Iris pigment epithelial cell (primary cell): ENCODE measurements around the gene CRYBG1.

Experiments
- DNase-seq: peaks from one replicate; pipeline ENCODE4 v3.0.0-alpha.2; 2011; ENCODE audit warnings: low read depth

Gene CRYBG1

DNA sequence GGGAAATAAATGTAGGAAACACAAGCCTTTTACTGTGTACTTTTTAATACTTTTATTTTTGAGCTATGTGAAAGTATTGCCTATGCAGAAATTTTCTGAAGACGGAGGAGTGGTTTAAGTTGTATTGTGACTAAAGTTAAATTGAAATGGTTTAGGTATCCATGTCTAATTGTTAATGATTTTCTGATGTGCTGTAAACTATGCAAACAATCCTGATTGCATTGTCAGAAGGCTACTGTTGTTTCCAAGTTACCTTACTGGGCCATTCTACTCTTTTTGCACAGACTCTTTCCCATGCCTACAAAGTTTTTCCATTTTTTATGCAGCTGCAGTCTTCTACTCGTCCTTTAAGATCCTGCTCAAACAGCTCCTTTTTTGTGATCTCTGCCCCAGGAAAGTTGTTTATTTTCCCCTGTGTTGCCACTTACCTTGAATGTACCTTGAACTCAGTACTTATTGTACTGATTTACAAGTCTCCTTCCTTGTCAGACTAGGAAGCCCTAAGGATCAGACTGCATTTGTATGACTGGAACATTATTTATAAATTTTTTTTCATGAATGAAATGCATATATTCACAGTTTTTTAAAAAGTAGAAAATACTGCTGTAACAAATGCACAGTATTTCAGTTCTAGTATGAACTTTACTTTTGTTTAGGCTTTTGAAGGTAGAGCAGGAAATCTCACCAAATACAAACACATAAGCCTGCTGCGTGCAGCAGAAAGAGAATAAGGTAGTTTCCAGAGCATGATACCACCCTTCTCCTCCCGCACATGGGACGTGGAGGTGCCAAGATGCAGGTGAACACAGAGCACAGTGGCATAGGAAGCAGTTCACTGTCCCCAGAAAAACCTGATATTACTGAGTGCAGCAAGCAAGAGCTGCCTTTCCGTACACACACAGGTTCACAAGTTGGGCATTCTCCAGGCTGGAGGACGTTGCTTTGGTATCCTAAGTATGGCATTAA lies 97.8 kb downstream of the CRYBG1 start:
- no peak for DNase-seq

DNA sequence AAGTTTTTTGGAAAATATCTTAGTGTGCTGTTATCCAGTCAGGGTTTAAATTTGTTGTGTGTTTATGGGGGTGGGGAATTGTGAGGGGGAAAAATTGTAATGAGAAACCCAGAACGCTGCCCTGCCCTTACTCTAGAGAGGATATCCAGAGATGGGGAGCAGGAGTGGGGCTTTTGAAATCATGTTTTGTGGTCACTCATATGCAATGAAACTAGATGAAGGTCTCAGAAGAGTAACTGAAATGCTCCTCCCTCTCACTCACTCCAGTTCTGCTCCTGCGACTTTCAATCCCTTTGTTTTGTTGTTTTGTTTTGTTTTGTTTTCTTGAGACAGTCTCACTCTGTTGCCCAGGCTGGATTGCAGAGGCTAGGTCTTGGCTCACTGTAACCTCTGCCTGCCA lies 100.0 kb downstream of the CRYBG1 start:
- DNase-seq, result no peak

DNA sequence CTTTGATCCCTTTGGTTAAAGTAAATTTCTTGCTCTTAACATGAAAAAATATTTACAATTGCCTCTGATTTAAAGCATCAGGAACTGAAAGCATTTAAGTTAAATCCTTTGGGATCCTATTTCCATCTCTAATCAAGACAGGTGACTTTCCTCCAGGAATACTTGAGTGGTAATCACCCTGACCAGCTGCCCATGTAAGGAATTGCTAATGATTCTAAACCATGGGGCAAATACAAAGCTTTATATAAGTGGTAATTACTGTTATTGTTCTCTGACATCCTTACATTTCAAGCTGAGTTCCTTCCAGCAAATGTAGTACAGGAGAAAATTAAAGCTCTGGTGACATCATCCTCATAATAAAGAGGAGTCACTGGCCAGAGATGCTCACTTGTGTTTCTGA lies 100.6 kb downstream of the CRYBG1 start:
- no peak for DNase-seq

DNA sequence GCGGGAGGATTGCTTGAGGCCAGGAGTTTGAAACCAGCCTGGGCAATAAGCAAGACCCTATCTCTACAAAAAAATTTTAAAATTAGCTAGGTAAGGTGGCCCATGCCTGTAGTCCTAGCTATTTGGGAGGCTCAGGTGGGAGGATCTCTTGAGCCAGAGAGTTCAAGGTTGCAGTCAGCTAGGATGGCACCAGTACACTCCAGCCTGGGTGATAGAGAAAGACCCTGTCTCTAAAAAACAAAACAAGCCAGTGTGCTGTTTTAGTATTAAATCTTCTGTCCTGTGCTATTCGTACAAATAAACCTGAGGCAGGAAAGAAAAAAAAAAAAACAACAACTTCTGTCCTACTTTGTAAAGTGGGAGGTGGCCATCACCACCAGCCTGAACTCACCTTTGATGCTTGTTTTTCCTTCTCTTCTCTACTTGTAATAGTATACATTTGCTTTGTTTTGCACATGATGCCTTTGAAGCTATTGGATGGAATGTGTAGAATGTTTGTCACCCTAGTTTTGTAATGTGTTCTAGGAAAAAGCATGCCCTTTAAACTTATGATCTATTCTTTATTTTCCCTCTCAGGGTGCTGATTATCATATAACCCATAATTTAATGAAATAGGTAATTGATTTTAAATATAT lies 102.5 kb downstream of the CRYBG1 start:
- DNase-seq, result no peak

DNA sequence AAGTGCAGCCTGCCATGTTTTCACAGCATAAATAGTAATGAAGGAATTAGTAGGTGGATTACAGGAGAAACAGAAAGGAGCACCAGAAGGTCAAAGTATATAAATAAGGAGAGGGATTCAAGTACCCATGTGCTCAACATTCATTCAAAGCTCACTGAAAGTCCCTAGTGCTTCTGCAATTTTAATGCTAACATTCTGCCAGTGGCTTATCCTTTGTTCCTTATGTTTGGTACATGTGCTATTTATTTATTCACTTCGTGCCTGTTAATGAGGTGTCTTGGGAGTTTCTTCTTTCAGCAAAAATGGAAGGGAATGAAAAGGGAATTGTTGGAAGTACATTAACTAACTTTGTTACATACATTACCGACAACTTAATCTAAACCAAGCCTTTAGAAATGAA lies 105.7 kb downstream of the CRYBG1 start:
- DNase-seq, result no peak

DNA sequence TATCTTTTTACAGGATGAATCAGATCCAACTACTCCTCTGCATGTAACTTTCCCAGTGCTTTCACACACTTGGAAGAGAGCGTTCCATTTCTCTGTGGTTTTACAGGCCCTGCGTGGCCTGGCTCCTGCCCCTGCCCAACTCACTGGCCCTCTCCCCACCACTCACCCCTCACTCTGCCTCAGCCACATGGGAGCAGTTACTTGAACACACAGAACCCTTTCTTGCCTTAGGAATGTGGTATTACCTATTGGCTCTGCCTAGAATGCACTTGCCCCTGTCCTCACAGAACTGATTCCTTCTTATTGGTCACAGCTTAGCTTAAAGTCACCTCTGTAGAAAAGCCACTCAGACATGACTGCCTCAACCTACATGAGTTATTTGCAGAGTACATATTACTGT lies 108.4 kb downstream of the CRYBG1 start:
- DNase-seq, result no peak

DNA sequence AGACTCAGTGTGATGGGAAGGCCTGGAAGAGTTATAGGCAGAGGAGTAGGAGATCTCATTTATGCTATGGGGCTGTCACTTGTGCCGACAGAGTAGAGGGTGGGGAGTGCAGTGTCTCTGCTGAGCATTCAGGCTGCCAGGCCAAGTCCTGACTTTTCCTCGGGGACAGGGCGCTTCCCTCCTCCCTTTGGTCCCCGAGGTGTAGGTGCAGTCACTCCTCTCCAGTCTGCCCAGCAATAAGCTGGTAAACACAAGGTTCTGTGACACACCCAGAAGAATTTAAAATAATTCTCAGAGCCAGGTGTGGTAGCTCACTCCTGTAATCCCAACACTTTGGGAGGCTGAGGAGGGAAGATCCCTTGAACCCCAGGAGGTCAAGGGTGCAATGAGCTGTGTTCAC lies 109.4 kb downstream of the CRYBG1 start:
- DNase-seq, result no peak

DNA sequence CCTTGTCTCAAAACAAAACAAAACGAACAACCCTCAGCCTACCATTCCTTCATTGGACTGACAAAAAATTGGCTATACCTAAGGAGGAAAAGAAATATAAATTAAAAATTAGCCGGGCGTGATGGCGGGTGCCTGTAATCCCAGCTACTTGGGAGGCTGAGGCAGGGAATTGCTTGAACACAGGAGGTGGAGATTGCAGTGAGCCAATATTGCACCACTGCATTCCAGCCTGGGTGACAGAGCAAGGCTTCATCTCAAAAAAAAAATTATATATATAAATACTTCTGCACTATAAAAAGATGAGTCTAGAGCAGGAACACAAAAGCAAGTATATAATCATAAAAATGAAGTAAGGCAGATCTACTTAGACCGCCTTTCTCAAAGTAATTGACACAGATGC lies 109.8 kb downstream of the CRYBG1 start:
- no peak for DNase-seq

DNA sequence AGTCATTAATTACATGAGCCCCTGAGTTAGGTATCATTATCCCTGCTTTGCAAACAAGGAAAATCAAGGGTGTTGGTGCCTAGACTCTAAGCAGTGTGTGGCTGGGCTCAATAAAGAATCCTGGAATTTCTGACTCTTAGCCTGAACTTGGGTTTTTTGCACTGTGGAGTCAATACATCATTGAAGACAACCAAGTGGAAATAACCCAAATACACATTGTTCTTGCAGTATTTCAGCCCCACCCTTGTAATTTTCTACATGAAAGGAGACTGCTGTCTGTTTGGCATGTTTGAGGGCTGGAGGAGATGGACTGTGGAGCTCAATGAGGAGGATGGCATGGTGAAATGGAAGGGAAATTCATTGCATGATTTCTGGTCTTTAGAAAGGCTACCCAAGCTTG lies 110.3 kb downstream of the CRYBG1 start:
- DNase-seq, result no peak

DNA sequence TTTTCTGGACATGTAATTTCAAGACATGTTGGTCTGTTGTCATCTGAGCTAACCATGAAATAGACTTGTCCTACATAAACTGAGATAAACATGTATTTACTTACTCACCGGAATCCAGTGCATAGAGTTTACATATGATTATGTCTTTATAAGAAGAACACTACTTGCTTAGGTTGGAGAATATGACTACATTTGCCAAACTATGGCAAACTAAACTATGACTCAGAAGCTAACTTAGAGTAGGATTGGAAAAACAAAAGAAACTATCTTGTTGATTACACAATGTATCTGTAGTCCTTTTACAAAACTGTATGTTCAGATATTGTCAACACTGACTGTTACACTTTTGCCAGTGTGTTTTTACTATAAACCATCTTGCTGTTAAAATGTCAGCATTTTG lies 113.3 kb downstream of the CRYBG1 start:
- peak; percentile 90 for DNase-seq

DNA sequence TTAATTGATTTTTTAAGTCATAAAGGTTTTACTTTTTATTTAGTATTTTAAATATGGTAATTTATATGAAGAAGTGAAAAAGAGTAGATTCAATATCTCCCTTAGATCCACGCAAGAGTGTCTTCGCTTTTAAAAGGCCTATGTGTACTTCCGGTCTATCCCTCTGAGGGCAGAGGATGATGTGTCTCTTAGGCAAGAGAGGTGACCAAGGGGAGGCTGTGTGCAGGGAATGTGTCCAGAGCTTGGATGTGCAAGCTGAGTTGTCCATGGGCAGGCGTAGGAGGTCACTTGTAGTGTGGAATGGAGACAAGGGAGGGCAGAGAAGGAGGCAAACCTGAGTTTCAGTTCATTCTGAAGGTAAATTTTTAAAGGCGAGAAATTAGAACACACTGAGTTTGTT lies 113.9 kb downstream of the CRYBG1 start:
- DNase-seq, result no peak

DNA sequence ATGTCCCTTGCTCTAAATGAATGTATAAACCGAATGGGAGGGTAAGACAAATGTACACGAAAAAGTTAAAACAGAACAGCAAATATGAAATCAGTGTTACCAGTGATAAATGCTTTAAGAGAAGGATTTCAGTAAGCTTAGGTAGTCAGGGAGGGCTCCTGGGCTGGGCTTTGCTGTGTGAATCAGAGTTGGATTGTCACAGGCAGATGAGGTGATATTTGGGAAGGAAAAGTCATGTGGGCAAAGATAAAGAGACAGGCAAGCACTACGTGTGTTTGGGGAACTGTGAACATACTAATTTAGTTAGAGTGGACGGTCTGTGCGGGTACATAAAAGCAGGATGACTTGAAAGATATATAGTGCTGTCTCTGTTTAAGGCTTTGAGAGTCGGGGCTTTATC lies 114.8 kb downstream of the CRYBG1 start:
- DNase-seq, result peak; percentile 38

DNA sequence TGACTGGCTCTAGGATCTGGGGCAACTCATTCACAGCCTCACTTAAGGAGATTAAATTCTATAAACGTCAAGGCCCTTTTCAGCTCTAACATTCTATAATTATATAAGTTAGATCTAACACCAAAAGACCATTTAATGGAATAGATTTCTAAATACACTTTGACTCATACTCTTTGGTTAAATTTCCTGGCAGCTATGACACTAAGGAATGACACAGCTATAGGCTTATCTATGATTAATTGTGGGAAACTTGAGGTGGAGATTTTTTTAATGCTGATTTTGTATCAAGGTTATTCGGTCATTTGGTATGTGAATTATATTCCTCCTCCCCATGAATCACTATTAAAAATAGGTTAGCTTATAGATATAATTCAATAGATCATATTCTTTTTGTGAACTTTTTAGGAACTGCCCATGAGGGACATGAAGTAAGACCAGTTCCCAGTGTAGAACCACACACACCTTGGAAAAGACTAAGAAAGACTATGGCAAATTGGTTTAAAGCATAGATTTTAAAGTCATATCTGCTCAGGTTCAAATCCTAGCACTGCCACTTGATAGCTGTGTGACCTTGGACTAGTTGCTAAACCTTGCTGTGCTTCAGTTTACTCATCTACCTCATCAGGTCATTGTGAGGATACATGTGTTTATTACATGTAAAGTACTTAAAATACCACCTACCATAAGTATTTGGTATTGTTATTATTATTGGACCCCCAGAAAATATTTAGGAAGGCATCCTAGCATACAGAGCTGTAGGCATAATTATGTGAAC lies 116.0 kb downstream of the CRYBG1 start:
- DNase-seq, result peak; percentile 84

DNA sequence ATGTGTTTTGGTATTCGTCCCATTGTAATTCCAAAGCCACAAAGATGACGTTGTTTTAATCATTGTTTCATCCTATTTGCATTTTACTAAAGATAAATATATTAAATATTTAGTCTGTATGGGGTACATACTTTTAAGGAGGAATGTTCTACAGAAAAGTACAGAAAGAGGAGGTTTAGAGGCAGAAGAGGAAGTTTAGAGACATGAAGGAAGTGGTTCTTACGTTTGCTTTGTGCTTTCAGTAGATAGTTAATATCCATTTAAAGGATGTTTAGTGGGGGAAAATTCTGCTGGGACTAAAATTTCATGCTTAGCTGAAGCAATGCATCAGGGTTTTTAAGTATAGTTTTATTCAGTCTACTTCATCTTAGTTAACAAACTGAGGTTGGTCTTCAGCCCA lies 116.6 kb downstream of the CRYBG1 start:
- DNase-seq, result no peak

DNA sequence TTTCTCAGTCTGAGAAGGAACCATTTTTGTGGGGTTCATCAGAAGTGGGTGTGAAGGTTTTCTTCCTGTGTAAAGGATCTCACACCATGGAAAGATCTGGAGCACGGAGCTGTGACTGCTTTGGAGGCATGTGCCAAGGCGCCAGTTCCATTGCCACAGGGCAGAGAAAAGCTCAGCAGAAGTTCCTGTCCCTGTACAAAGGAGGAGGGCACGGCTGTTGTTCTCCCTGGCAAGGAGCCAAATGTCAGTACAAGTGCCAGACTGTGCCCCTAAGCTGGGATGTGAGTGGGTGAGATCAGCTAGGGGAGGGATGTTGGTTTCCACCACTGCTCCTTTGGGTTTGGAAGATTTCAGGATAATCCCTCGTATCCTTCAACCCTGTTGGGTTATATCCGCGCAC lies 117.3 kb downstream of the CRYBG1 start:
- DNase-seq, result no peak

DNA sequence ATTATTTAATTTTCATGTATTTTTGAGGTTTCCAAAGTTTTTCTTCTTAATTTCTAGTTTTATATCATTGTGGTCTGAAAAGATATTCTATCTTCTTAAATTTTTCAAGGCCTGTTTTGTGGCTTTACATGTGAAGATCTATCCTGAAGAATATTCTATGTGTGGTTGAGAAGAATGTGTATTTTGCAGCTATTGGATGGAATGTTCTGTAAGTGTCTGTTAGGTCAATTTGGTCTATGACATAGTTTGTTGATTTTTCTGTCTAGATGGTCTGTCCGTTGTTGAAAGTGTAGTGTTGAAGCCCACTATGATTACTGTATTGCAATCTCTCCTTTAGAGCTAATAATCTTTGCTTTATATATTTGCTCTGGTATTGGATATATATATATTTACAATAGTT lies 125.7 kb downstream of the CRYBG1 start:
- peak; percentile 85 for DNase-seq

DNA sequence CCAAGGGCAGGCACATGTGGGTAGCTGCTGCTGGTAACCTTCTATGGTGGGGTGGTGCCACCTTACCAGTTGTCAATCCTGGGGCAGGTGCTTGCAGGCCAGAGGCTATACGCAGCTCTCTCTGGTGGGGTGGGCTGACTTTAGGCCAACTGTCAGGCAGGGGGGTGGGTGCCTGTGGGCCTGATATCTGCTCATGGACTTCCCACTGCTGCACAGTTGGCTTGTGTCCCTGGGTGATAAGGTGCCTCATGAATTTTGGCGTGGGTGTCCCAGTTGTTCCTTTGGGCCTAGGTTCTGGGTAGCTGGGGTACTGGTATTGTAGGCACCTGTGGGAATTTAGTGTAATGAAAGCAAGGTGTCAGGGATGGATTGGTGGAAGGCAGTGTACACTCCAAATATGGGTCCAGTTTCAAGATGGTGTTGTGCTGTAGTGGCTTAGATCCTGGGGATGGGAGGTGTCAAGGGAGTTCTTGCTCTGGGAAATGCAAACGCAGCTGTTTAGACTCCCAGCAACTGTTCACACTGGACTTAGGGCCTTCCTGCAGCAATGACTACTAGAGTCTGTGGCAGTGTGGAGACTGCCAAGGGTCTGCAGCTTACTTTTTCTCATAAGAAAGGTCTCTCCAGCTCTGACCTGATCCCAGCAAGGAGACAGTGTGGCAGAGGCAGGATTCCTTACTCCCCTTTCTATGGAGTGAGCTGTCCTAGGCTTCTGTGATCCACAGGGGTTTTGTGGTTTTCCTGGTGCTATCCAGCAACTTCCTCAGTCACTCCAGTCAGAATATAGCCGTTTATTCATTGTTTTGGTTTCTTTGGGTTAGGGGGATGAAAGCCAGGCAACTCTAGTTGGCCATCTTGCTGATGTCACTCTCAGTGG lies 128.2 kb downstream of the CRYBG1 start:
- DNase-seq, result peak; percentile 45

DNA sequence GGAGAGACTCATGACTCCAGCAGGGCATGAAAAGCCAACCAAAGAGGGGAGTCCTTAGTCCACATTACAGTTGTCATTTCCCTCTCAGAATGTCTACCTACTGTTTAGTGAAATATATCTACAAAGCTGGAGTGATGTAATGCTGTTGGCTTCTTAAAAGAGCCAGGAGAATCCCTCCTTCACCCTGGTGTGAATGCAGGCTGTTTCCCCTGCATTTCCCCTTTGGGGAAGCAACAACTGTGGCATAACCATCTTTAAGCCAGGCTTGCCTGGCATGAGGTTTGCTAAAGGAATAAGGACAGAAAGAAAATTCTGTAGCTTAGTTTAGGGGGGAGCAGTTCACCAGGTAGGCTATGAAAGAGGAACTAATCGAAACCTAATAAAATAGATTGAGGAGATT lies 129.5 kb downstream of the CRYBG1 start:
- no peak for DNase-seq

DNA sequence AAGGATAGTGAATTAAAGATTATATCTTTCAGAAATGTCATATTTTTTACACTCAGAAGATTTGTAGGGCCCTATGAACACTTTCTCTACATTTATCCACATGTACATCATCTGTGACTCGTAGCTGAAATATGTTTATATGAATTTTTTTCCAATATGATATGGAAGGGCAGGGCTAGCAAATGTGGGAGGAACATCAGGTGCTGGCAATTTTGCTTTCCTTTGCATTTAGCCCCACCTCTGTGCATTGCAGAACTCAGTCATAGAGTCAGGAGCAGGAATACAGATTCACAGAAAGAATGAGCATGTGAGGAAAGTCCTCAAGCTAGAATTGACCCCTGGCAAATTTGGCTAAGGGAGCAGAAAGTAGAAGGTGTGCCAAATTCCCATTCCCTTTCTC lies 129.9 kb downstream of the CRYBG1 start:
- DNase-seq, result no peak

DNA sequence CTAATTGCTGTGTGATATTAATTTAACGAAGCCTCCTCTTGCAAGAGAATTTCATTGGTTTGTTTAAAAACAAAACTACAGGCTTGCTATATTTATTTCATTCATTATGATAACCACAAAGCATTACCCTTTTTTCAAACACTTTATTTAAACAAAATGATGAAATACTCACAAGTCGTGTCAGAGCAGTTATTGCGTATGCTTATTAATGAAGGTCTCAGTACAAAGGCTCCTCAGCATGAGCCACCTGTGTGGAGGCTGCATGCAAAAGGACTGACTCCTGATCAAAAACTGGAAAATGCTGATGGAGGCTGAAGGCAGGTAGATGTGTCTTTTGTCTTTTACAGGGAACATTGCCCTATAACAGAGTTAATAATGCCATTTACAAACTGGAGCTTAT lies 130.5 kb downstream of the CRYBG1 start:
- DNase-seq, result no peak

DNA sequence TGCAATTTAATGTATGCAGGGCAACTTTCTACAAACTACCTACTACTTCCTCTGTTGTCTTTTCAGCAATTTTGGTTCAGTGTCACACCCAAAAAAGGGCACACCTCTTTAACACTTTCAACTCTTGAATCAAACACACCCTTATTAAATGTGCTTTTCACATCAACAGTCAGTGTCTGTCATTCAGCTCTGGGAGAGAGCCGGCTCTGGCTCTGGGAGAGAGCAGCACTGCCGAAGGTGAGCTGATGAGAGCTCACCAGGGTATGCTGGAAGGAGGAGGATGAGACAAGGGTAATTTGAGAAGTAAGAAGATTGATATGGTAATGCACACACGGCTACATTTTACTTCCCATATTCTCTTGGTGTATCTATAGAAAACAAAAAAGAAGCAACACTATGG lies 134.5 kb downstream of the CRYBG1 start:
- DNase-seq, result no peak

DNA sequence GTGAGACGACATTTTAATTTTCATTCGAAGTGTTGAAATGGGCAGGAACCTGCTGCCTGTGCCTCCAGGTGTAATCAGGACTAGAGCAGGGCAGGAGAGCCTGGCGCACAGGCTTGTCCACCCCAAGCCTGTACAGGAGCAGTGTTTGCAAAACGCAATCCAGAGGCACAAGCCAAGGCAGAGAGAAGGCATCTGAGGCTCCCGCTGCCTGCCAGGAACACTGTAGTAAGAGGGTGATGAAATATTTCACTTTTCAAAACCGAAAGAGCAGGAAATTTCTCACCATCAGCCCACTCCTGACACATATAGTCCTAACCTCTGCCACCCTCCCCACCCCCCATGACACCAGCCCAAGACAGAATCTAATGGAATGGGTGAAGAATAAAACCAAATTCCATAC lies 136.3 kb downstream of the CRYBG1 start:
- DNase-seq, result no peak
